Activated CD8-positive, alpha-beta memory T cell treated with anti-CD3 and anti-CD28 coated beads, Interleukin-2, amount 50 U/mL, for 4 hours (primary cell): Measurements from ENCODE around the gene ACOXL.
"Not testable (repeated sequence)": the region's sequence is repeated elsewhere in the genome, so short reads cannot be mapped to it uniquely, and the experiment has no call there.

Experiments
- DNase-seq: peaks from one replicate; pipeline ENCODE4 v3.0.0-alpha.2; 2020

ACOXL gene

GRCh38 chr2:110940376-110940910 is 208.1 kb downstream of the ACOXL start:
- no peak for DNase-seq

- no peak for DNase-seq
These were observed 208.9 kb downstream of the ACOXL start for GRCh38 chr2:110941226-110941625.

- DNase-seq: no peak
These were observed 210.8 kb downstream of the ACOXL start for GRCh38 chr2:110943070-110943634.

- no peak for DNase-seq
These were observed 214.5 kb downstream of the ACOXL start for GRCh38 chr2:110946902-110947301.

- no peak for DNase-seq
These were observed 215.8 kb downstream of the ACOXL start for GRCh38 chr2:110948027-110948674.

- no peak for DNase-seq
These were observed 217.9 kb downstream of the ACOXL start for GRCh38 chr2:110950281-110950680.

- no peak for DNase-seq
These were observed 222.7 kb downstream of the ACOXL start for GRCh38 chr2:110955045-110955444.

GRCh38 chr2:110955556-110955955 is 223.2 kb downstream of the ACOXL start:
- no peak for DNase-seq

GRCh38 chr2:110957293-110957692 is 224.9 kb downstream of the ACOXL start:
- DNase-seq: no peak

- no peak for DNase-seq
These were observed 226.2 kb downstream of the ACOXL start for GRCh38 chr2:110958346-110959119.

- DNase-seq: no peak
These were observed 226.8 kb downstream of the ACOXL start for GRCh38 chr2:110959198-110959597.

GRCh38 chr2:110960281-110960680 is 227.9 kb downstream of the ACOXL start:
- no peak for DNase-seq

- DNase-seq: no peak
These were observed 228.6 kb downstream of the ACOXL start for GRCh38 chr2:110960954-110961353.

GRCh38 chr2:110961643-110962042 is 229.3 kb downstream of the ACOXL start:
- DNase-seq: not testable (repeated sequence)

- DNase-seq: no peak
These were observed 237.3 kb downstream of the ACOXL start for GRCh38 chr2:110969696-110970095.

- DNase-seq: no peak
These were observed 237.8 kb downstream of the ACOXL start for GRCh38 chr2:110970201-110970600.

GRCh38 chr2:110971811-110972210 is 239.4 kb downstream of the ACOXL start:
- no peak for DNase-seq

- DNase-seq: no peak
These were observed 240.9 kb downstream of the ACOXL start for GRCh38 chr2:110973262-110973661.

GRCh38 chr2:110977403-110977802 is 245.0 kb downstream of the ACOXL start:
- no peak for DNase-seq

- DNase-seq: no peak
These were observed 245.8 kb downstream of the ACOXL start for GRCh38 chr2:110978148-110978547.

GRCh38 chr2:110978756-110979470 is 246.5 kb downstream of the ACOXL start:
- no peak for DNase-seq

- DNase-seq: no peak
These were observed 247.3 kb downstream of the ACOXL start for GRCh38 chr2:110979471-110980338.
